Memory B cell (primary cell): Measurements from ENCODE around the gene ROBO4.

Experiments
- ATAC-seq: fragments of 150-1000 bp; cut with Tn5 transposase; 2 replicates; pipeline ENCODE4 v1.10.0; 2021; ENCODE audit warnings: low read depth, mild to moderate bottlenecking, moderate library complexity
- DNase-seq, 2 donors: peaks; one replicate each; pipeline ENCODE4 v3.0.0; 2022; ENCODE audit warnings: low spot score in 2 of 2
- H3K27ac Mint-ChIP-seq: one replicate; pipeline ENCODE4 v1.8.0; 2022; ENCODE audit warnings: mild to moderate bottlenecking, moderate library complexity, mixed read lengths
- H3K27me3 Mint-ChIP-seq: one replicate; pipeline ENCODE4 v1.8.0; 2022; ENCODE audit warnings: mixed read lengths
- H3K36me3 Mint-ChIP-seq: one replicate; pipeline ENCODE4 v1.8.0; 2022; ENCODE audit warnings: mild to moderate bottlenecking, mixed read lengths
- H3K4me1 Mint-ChIP-seq: one replicate; pipeline ENCODE4 v1.8.0; 2022; ENCODE audit warnings: mixed read lengths
- H3K4me3 Mint-ChIP-seq: one replicate; pipeline ENCODE4 v1.8.0; 2022; ENCODE audit warnings: mild to moderate bottlenecking, moderate library complexity, mixed read lengths
- H3K9me3 Mint-ChIP-seq: one replicate; pipeline ENCODE4 v1.8.0; 2022; ENCODE audit warnings: mixed read lengths

ROBO4 gene

DNA sequence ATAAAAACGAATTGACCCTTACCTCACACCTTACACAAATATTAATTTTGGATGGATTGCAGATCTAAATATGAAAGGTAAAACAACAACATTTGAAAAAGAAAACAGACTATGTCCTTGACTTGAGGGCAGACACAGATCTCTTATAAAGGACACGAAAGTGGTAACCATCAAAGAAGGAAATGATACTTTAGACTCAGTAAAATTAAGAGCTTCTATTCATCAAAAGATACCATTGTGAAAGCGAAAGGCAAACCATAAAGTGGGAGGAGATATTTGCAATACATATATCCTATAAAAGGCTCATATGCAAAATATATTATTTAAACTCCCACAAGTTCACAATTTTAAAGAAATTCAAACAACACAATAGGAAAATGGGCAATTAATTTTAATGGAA, 33.1 kb upstream of the ROBO4 start:
- Mint-ChIP-seq H3K4me1 (peaks cover 3% of the 10 kb centered on the region), H3K9me3 (no peaks in the 10 kb centered on the region), H3K27ac (no peak overlapping the region), H3K27me3 (peaks cover 2% of the 10 kb centered on the region), H3K4me3 (no peak overlapping the region), H3K36me3 (no peaks in the 10 kb centered on the region)
- DNase-seq, result no peak
- peak; percentile 69 for ATAC-seq

DNA sequence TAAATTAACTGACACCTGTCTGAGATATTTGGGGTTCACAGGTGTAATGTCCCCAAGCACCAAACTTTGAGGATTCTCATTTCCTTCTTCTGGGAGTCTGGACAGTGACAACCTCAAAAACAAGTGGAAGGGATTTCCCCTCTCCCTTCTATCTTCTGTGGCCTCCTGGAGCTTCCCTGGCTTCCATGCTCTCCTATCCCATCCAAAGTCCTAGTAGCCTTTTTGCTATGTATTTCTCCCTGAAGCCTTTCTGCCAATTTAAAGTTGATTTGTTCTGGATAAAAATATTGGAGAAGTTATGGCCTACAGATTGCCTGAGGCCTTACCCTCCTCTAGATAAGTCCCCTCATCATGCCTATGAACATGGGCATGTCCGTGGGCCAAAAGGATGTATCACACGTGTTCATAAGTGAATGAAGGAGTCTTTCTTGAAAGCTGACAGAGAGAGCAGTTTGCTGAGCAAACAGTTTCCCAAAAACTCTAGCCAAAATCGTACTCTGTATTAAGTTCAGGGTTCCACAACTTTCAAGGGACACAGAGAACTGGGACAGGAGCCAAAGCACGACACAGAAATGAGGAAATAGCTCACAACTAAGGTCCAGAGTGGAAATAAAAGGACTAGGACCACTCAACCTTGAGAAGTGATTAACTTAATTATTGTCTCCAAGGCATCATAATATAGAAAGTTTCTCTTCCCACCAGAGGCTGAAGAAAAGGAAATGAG, 31.4 kb upstream of the ROBO4 start:
- H3K36me3 Mint-ChIP-seq, result no peaks in the 10 kb centered on the region
- no peak for DNase-seq
- H3K4me1 Mint-ChIP-seq, result peaks cover 3% of the 10 kb centered on the region
- ATAC-seq, result no peak
- H3K4me3 Mint-ChIP-seq, result no peak overlapping the region
- peaks cover 4% of the 10 kb centered on the region for H3K27me3 Mint-ChIP-seq
- H3K9me3 Mint-ChIP-seq, result no peaks in the 10 kb centered on the region
- H3K27ac Mint-ChIP-seq, result no peak overlapping the region

DNA sequence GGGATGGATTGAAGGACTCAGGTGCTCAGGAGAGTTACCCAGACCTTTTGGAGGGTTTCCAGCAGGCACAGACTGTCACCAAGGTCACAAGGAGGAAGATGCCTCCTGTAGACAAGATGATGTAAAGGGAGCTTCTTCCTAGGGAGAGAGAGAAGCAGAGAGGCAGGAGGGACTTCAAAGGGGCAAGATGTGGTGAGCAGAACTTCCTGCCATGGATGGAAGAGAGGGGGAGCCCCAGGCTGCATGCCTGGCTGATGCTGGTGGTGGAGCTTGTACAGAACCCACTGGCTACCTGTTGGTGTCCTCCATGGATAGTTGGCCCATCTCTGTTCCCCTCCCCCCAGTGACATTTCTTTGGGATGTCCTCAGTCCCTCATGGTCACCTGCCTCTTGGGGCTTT, 25.6 kb upstream of the ROBO4 start:
- H3K4me3 Mint-ChIP-seq, result no peak overlapping the region
- no peaks in the 10 kb centered on the region for H3K4me1 Mint-ChIP-seq
- no peaks in the 10 kb centered on the region for H3K36me3 Mint-ChIP-seq
- no peak for ATAC-seq
- H3K9me3 Mint-ChIP-seq, result no peaks in the 10 kb centered on the region
- DNase-seq, result no peak
- peaks cover 16% of the 10 kb centered on the region for H3K27me3 Mint-ChIP-seq
- no peak overlapping the region for H3K27ac Mint-ChIP-seq

DNA sequence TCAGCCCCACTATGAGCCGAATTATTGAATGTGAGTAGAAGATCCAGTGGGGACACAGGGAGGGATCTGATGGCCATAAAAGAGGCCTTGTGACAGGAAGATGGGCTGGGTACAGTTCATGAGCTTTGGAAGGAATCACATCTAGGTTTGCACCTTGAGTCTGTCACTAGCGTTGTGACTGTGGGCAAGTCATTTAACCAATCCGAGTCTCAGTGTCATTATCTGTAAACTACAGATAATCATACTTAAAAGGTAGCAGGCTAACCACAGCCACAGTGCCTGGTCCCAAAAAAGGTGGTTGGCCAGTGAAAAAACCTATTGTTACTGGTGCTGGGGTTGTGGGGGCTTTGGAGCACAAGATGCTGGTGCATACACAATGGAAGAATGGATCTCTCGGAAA, 25.2 kb upstream of the ROBO4 start:
- Mint-ChIP-seq H3K4me3 (no peak overlapping the region), H3K27ac (no peak overlapping the region), H3K36me3 (no peaks in the 10 kb centered on the region), H3K4me1 (no peaks in the 10 kb centered on the region), H3K27me3 (peaks cover 18% of the 10 kb centered on the region), H3K9me3 (no peaks in the 10 kb centered on the region)
- no peak for DNase-seq
- no peak for ATAC-seq

DNA sequence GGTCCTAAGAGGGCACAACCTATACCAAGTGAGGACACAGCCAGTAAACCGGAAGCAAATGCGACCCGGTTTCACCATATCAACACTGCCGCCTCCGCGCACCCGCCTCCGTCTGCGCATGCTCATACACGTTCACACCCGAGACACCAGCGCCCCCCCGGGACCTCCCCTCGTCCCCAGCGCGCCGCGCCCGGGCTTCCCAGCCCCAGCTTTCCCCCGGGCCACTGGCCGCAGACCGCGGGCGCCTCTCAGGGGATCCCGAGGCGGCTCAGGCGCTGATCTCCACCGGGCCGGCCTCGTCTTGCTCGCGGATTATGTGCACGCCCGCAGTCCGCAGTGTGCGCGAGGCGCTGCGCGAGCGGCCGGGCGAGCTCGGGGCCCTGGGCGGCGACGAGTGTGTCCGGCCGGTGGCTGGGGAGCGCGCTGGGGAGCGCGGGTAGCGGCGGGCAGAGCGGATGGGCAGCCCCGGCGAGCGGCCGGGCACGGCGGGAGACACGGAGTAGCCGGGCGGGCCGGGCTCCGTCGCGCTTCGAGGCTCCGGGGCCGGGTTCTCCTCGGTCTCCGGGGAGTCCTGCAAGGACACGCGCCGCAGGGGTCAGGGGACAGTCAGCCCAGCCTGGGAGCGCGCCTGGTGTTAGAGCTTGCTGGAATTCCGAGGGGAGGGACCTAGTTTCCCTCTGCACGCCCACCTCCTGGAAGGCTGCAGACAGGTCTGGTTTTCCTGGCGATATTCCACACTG, 23.4 kb upstream of the ROBO4 start:
- Mint-ChIP-seq H3K27me3 (peaks cover 23% of the 10 kb centered on the region), H3K36me3 (no peaks in the 10 kb centered on the region), H3K4me3 (peak overlapping the region; percentile 41), H3K9me3 (no peaks in the 10 kb centered on the region), H3K27ac (no peak overlapping the region), H3K4me1 (no peaks in the 10 kb centered on the region)
- DNase-seq, result peak; percentile 21 to 34
- ATAC-seq, result peak; percentile 81

DNA sequence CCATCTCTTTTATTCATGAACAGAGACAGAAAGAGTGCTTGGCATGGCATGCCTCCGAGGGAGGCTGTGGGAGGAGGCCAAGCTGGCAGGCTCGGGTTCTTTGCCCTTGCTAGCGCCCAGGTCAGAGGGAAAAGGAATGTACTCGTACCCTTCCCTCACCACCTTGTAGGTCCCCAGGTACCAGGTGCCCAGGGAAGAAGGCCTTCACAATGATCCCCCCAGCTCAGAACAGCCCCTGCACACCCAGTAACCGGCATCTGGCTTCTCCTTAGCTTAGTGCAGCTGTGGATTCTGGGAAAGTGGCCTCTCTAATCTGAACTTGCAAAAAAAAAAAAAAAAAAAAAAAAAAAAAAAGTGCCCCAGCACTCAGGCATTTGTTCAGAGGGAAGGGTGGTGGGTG, 22.7 kb upstream of the ROBO4 start:
- H3K27me3 Mint-ChIP-seq, result peaks cover 25% of the 10 kb centered on the region
- no peaks in the 10 kb centered on the region for H3K4me1 Mint-ChIP-seq
- ATAC-seq (no peak), DNase-seq (no peak)
- H3K27ac Mint-ChIP-seq, result no peak overlapping the region
- H3K36me3 Mint-ChIP-seq, result peaks cover 2% of the 10 kb centered on the region
- no peaks in the 10 kb centered on the region for H3K9me3 Mint-ChIP-seq
- no peak overlapping the region for H3K4me3 Mint-ChIP-seq

DNA sequence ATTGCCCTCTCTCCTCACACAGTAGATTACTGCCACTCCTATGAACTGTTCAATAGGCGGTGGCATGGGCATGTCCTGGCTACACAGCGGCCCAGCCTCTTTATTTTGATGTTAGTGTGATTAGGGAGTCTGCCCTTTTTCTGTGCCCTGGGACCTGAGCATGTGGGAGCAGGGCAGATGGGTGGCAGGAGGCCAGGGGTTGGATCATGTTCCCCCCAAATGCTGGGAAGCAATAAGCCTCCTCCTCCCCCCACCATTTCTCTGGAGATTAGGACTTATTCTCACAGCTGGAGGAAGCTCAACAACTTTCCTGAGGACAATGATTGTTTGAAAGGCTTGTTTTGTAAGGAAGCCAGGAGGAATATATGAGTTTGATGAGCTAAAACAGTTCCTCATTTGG, 22.2 kb upstream of the ROBO4 start:
- Mint-ChIP-seq H3K36me3 (peaks cover 3% of the 10 kb centered on the region), H3K9me3 (peaks cover 2% of the 10 kb centered on the region), H3K4me1 (no peaks in the 10 kb centered on the region), H3K27ac (no peak overlapping the region), H3K4me3 (no peak overlapping the region), H3K27me3 (peaks cover 26% of the 10 kb centered on the region)
- no peak for ATAC-seq
- DNase-seq, result no peak

DNA sequence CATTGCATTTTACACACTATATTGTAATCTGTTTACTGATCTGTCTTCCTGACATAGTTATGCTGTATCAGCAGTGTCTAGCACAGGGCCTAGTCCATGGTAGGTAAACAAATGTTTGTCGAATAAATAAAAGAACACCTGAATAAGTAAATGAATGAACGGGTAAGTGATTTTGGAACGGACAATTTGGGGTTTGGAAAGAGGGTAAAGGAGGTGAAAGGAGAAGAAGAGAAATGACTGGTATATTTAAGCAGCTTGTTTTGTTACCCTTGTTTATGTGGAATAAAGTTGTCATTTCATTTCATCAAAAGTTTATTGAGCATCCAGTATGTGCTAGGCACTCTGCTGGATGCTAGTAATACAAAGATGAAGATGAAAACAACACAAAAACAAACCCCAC, 21.3 kb upstream of the ROBO4 start, which contains the start of gene HEPN1:
Gene HEPN1, plus strand, starts transcription at position 301 of the 400 bp plus-strand sequence.
- DNase-seq, result no peak
- Mint-ChIP-seq H3K27ac (no peak within 1 kb of the TSS), H3K4me3 (no peak within 1 kb of the TSS), H3K36me3 (peaks cover 3% of the 10 kb centered on the region), H3K27me3 (peaks cover 27% of the 10 kb centered on the region), H3K9me3 (peaks cover 4% of the 10 kb centered on the region), H3K4me1 (no peaks in the 10 kb centered on the region)
- no peak for ATAC-seq

DNA sequence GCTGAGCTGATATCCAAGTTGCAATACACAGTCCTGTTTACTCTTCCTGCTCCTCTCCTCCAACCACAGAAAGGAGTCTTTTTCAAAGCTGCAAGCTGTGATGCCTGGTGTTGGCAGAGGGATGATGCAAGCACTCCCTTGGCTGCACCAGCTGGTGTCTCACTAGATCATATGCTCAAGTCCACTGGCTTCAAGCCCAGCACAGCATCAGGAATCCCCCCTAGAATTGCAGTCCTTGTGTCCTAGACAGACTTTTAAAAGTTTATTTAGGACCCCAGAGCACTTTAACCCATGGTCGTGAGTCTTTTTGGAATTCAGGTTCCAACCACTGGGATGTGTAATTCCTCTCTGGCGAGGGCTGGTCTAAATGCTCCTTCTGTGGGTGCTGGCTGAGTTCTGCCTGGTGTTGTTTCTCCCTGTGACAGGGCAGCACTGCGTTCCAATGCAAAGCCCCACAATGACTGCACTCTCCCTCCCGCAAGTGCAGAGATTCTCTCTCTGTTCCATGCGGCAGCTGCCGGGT, 19.5 kb upstream of the ROBO4 start:
- DNase-seq, result no peak
- H3K4me3 Mint-ChIP-seq, result no peak overlapping the region
- no peak for ATAC-seq
- H3K4me1 Mint-ChIP-seq, result no peaks in the 10 kb centered on the region
- peaks cover 23% of the 10 kb centered on the region for H3K27me3 Mint-ChIP-seq
- H3K36me3 Mint-ChIP-seq, result peaks cover 4% of the 10 kb centered on the region
- peaks cover 5% of the 10 kb centered on the region for H3K9me3 Mint-ChIP-seq
- no peak overlapping the region for H3K27ac Mint-ChIP-seq

DNA sequence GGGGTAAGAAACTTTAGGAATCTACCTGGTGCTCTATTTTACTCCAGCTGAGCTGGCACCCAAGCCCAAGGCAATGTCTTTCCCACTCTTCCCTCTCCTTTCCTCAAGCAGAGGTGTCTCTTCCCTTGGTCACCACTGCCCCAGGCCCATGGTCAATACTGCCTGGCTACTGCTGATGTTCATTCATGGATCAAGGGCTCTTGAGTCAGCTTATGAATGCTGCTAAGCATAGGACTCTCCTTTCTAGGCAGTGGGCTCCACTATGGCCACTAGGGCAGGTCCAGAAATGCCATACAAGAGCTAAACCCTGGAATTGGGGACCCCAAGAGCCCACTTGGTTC, 18.7 kb upstream of the ROBO4 start:
- H3K27me3 Mint-ChIP-seq, result peaks cover 23% of the 10 kb centered on the region
- H3K9me3 Mint-ChIP-seq, result peaks cover 11% of the 10 kb centered on the region
- H3K4me1 Mint-ChIP-seq, result no peaks in the 10 kb centered on the region
- no peak overlapping the region for H3K4me3 Mint-ChIP-seq
- H3K36me3 Mint-ChIP-seq, result peaks cover 4% of the 10 kb centered on the region
- no peak overlapping the region for H3K27ac Mint-ChIP-seq
- no peak for DNase-seq
- ATAC-seq, result no peak

DNA sequence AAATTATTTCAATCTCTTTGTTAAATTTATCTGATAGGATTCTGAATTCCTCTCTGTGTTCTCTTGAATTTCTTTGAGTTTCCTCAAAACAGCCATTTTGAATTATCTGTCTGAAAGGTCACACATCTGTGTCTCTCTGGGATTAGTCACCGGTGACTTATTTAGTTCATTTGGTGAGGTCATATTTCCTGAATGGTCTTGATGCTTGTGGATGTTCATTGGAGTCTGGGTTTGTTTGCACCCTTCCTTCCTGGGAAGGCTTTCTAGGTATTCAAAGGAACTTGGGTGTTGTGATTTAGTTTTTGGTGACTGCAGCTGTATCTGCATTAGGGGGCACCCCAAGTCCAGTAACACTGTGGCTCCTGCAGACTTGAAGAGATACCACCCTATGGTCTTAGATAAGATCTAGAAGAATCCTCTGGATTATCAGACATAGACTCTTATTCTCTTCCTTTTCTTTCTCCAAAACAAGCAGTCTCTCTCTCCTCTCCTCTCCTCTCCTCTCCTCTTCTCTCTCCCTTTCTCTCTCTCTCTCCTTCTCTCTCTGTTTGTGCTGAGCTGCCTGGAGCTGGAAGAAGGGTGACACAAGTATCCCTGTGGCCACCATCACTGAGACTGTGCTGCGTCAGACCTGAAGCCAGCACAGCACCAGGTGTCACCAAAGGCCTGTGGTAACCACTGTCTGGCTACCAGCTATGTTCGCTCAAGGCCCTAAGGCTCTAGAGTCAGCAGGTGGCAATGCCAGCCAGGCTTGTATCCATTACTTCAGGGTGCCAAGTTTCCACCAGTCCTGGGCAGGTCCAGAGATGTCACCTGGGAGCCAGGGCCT, 18.1 kb upstream of the ROBO4 start:
- Mint-ChIP-seq H3K36me3 (peaks cover 4% of the 10 kb centered on the region), H3K9me3 (peaks cover 11% of the 10 kb centered on the region), H3K4me3 (no peak overlapping the region), H3K4me1 (no peaks in the 10 kb centered on the region), H3K27ac (no peak overlapping the region), H3K27me3 (peaks cover 23% of the 10 kb centered on the region)
- no peak for DNase-seq
- no peak for ATAC-seq

DNA sequence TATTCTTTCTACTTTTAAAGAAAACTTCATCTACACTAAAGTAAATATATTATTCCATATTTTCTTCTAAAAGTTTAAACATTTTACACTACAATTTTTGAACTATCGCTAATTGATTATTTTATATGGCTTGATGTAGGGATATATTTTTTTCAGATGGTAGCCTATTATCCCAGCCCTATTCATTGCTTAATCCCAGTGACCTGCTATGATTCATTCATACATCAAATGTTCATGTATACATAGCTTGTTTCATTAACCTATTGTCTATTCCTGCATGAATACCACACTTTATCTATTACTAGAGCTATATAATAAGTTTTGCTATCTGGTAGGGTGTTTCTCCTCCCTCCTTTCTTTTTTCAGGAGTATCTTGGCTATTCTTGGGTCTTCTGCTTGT, 5.0 kb upstream of the ROBO4 start:
- Mint-ChIP-seq H3K4me1 (no peaks in the 10 kb centered on the region), H3K27me3 (peaks cover 7% of the 10 kb centered on the region), H3K27ac (no peak overlapping the region), H3K9me3 (no peaks in the 10 kb centered on the region), H3K36me3 (no peaks in the 10 kb centered on the region), H3K4me3 (no peak overlapping the region)
- ATAC-seq, result no peak
- DNase-seq, result no peak

DNA sequence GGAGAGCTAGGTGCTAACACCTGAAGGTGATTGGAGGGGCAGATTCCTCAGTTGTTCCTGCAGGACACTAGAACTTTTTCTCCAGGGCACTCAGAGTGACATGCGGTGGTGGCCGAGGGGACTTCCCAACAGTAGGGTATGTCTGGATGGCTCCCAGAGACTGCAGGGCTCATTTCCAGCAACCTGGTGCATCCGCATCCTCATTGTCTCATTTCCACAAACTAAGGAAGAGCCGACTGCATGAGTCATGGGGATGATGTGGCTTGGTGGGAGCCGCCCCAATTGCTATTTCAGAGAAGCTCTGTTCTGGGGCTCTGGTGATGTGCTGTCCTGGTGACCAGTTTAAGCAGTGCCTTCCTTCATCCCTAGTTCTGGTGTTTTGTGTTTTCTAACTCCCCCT, 2.8 kb upstream of the ROBO4 start:
- ATAC-seq, result no peak
- Mint-ChIP-seq H3K27ac (no peak overlapping the region), H3K36me3 (no peaks in the 10 kb centered on the region), H3K4me1 (peaks cover 3% of the 10 kb centered on the region), H3K9me3 (no peaks in the 10 kb centered on the region), H3K27me3 (peaks cover 16% of the 10 kb centered on the region), H3K4me3 (no peak overlapping the region)
- DNase-seq, result peak in 1 of 2 donors; percentile 5
